SHP77 treated with DMSO at 0.1 percent for 48 hours (cell line): ENCODE data around the gene MAML1.
A peak's percentile ranks its signal among the peaks of the same experiment; 100 is the strongest.

Source experiments
- DNase-seq: peaks from one replicate; lab custom pipeline; 2025; lab: John Stamatoyannopoulos, UW

MAML1 gene

DNA sequence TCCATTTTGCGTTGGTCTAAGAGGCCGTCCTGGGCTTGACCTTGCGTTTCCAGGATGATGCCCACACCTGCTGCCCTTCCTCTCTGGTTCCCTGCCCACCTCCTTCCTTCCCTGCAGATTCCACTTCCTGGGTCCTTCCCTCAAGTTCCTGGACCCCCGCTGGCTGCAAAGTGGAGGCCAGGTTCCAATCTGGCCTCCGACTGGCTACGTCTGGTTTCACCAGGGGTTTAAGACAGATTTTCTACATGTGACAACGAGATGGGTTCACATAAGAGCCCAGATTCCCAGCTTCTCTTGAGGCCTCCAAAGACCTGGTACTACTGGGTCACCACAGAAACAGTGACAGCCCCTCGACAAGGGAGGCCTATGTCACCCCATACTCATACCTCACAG is 71.9 kb downstream of the MAML1 start:
- no peak for DNase-seq

DNA sequence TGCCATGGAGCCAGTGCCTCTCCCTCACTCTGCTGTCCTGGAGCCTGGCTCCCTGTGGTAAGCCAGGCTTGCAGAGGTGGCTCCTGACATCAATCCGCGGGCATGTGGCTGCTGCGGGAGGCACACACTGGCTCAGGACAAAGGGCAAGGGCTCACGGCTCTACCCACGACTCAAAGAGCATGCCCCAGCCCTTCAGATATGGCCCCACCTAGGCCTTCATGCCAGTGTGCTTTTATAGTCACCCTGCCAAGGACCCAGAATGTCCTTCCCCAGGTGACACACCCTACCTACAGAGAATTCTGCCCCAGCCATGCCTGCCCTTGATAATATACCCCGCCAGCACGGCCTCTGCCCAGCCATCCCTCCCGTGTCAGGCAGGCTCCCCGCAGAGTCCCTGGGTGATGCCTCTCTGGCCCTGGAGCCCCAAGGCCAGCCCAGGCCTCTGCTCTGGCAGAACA is 72.5 kb downstream of the MAML1 start:
- no peak for DNase-seq

DNA sequence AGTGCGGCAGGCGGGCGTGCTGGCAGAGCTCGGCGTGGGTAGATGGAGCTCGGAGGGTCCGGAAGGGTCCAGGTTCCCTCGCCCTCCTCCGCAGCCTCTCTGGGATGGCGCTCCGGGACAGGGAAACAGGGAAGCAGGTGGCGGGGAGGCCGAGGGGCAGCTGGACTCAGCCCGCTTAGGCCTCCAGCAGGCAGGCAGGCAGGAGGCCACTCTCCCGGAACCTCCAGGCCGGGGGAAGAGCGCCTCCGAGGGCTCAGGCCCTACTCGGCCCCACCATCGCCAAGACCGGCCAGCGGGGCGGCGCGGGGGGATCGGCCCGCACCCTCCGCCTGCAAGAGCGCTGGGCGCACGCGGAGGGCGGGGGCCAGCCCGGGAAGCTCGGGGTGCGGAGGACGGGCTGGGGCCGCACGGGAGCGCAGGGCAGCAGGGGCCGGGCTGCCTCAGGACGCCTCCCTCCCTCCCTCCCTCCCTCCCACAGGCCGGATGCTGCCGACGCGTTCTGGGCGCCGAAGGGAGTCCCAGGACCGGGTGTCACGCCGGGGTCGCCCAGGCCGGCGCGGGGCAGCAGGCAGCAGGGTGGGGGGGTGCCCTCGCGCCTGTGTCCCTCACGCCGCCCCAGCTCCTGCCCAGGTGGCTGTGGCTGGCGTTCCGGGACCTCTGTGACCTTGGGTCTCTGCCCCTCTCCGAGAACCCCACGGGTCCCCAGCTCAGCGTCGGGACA is 73.1 kb downstream of the MAML1 start:
- no peak for DNase-seq

DNA sequence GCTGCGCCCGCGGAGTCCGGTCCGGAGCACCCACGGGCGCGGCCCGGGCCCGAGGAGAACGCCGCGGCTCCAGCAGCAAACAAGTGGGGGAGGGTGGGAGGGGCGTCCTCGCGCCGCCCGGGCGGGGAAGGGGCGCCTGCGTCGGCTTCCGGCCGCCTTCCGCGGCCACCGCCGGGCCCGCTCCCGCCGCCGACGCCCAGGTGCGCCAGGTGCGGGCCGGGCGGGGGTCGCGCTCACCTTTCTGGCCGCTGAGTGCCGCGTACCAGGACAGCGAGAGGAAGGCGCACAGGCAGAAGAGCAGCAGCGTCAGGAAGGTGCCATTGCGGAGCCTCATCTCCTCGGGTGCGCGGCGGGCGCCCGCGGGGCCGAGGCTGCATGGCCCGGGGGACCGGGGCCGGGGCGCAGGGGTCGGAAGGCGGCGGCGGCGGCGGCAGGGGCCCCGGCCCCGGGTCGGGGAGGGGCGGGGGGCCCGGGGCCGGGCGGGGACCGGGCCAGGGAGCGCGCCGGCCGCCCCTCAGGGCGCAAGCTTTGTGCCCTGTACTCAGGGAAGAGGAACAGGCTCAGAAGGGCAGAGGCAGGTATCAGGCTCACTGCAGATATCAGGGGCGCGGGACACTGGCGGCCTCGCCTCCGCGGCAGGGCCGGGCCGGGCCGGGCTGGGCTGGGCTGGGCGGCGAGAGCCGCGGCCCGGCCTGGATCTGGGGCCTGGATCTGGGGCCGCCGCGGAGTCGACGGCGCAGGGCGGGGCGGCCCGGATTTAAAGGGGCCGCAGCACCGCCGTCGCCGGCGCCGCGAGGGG is 73.8 kb downstream of the MAML1 start, which contains the start of gene MGAT4B:
Gene MGAT4B, minus strand, starts transcription at position 617 of the 799 bp plus-strand sequence. Its CDS starts 283 bp downstream, at position 334.
- DNase-seq: no peak

DNA sequence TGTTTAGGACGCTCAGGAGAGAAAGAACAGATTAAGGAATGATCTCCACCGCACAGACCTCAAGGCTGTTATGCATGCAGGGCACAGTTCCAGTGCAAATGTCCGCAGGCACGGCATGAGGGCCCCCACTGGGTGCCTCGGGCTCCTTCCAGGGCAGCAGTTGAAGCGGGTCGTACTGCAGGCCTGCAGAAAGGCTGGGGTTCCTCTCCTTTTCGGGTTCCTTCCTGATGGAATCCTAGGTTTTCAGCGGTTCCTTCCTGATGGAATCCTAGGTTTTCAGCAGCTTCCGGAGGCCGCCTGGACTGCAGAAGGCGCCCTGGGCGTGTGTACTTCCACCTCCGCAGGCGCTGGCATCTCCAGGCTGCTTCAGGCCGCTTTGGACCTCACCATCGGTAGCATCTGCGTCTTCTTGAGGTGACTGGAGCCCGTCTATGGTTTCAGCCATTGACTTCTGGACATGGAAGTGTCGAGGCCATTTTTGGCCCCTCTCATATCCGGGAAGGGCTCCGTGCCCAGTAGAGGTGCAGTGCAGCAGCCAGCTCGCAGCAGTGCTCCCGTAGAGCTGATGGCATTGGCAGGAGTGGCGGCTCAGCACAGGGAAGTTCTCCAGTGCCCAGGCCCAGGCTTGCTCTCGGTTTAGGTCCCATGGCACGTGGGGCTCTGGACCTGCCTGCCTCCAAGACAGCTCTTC is 79.7 kb downstream of the MAML1 start:
- DNase-seq: no peak

DNA sequence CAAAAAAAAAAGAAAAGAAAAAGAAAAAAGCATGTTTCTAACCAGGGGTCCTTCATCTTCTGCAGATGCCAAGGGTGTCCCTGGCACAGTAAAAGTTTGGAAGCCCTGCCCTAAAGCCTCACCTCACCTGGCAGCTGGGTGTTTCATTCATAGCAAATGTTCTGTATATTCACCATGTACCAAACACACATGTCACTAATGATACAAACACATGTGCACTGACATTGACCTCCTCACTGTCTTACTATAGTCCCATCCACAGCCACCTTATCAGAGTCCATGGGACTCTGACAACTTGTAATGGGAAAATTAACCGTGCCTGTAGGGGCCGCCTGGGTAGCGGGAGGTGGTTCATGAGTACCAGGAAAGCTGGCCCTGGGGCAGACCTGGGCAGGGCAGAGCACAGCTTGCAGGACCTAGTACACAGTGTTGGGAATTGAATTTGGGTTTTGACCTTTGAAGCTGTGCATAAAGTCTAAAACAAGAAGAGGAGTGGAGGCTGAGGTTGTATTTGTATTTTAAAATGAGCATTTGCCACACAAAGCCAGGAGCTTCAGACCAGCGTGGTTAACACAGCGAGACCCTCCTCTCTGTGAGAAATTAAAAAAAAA is 80.5 kb downstream of the MAML1 start:
- no peak for DNase-seq

DNA sequence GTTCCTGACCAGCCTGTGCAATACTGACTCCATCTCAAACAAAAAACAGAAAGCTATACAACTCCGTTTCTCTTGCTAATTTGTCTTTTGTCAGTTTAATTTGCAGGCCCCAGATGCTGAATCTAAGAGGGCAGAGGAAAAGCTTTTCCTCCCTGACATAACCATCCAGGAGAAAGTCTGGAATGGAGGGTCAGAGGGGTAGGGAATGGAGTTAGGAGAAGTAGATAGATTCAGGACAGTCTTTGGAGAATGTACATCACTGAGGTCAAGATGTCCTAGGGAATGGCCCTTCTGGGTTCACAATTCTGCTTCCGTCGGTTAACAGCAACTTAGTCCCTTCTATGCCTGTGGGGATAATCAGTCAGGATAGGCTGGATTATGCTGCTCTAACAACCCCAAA is 81.5 kb downstream of the MAML1 start:
- DNase-seq: no peak

DNA sequence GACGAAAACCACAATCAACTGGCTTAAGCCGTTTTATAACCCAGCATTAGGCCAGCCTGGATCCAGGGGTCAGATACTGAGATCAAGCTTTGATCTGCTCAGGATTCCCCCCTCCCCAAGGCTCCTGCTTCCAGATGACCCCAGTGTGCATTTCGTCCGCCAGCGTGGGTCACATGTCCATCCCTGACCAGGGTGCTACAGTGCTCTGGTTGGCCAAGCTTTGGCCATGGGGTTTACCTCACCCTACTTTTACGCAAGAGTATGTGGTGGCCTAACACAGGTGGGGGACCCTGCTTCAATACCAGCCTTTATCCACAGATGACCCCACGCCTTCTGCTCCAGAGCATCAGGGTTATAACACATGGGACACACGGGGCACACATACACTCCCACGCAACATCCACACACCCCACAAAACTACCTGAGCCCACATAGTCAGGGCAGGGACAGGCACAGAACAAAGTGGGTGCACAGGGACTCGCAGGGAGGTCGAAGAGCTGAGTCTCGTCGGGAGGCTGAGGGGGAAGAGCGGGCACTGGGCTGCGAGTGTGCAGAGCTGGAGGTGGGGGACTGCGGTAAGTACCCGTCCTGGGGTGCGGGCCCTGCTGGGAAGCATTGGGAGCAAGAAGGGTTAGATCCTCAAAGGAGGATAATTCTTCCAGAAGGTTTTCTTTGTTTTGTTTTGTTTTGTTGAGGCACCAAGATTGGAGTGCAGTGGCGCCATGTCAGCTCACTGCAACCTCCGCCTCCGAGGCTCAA is 83.0 kb downstream of the MAML1 start:
- no peak for DNase-seq

DNA sequence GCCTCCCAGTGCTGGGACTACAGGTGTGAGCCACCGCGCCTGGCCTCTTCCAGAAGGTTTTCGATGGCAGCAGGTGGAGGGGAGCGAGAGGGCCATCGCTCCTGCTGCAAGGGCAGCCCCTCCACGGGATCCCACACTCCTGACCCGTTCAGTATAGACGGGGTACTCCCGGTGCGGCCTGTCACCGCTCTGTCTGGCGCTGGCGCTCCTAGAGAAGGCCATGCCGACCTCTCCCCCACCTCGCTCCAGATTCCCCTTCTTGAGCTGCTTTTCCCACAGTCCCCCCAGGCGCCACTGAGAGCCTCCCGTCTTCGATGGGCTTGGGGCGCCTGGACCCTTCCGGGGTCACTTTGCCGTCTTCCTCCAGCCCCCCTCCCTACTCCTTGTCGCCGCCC is 83.8 kb downstream of the MAML1 start:
- DNase-seq: no peak

DNA sequence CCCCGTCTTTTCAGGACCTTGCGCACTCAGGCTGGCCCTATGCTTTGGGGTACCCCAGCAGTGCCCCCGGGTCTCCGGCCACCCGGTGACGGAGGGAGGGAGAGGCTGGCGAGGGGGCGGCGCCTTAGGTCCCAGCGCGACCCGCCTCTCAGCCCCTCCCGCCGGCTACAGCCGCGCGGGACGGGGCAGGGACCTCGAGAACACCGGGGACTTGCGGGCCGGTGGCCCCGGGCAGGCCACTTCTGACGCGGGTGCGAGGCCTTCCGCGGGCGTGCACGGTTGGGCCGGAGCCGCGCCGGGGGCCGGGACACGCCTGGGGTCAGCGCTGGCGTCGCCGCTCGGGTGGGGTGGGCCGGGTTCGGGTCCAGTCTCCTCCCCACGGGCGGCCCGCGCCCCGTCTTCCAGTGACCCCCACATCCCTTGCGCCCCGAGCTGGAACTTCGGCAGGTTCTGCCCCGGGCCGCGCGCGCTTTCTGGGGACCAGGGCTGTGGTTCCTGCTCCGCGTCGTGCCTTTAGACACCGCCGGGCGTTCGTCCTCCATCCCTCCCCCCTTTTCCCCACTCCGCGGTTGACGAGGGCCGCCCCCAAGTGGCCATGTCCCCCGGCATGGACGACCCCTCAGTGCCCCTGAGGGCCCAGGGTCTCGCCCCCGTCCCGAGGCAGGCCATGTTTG is 84.3 kb downstream of the MAML1 start:
- DNase-seq: no peak

DNA sequence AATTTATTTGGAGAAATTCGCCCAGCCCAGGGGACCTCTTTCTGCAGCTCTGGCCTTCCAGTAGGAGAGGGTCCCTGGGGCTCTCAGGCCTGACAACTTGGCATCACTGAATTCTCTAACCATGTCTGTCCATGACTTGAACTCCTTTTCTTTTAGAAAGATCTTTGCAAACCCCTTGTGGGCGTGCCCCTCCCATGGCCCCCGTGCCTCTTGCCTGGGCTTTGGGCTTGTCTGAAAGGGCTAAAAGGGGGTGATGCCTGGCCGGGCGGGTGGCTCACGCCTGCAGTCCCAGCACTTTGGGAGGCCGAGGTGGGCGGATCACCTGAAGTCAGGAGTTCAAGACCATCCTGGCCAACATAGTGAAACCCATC is 84.8 kb downstream of the MAML1 start:
- no peak for DNase-seq

DNA sequence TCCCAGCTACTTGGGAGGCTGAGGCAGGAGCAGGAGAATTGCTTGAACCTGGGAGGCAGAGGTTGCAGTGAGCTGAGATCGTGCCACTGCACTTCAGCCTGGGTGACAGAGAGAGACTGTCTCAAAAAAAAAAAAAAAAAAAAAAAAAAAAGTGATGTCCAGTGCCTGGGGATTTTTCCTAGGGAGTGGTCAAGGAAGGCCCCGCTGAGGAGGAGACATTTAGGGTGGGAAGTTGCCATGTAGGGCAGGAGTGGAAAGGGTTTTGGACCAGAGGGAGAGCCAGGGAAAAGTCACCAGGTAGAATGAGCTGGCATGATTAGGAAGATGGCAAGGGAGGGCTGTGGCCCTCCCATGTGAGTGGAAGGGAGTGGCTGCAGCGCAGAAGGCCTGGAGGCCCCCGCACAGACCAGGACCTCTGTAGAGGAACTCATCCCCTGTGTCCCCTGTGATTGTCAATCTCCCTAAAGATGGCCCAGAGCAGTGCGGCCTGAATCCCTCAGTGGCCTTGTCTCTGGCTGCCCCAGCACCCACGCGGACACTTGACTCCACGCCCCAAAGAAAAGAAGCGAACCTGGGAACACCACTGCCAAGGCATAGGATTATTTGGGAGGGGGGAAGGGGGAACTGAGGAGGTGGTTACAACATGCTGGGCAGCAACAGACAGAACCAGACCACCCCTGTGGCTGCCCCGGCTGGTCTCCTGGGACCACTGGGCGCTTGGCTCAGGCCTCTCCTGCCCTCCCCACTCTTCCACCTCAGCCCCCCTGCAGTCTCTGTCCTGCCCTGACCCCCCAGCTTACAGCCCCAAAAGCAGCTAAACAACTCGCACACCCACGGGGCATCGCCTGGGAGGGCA is 85.5 kb downstream of the MAML1 start:
- DNase-seq: no peak

DNA sequence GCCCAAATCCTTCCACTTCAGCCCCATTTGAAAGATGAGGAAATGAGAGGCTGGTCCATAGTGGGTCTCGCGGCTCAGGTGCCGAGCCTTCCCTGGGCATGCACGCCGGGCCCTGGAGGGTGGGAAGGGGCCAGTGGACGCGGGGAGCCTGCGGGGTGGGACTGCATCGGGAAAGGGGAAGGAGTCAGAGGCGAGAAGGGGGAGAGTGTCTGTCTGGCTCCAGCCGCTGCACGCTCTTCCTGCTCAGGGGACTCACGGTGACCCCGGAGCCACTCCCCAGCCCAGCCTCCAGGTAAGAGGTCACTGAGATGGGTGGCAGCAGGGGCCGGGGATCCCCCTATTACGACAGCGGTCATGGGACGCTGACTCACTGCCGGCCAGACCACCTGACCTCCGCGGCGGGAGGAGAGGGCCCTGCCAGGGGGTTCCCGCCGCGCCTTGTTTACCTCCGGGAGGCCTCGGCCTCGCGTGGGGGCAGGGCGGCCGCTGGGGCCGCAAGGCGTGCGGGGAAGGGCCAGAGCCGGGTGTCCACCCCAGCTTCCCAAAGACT is 86.2 kb downstream of the MAML1 start:
- DNase-seq: peak; percentile 73

DNA sequence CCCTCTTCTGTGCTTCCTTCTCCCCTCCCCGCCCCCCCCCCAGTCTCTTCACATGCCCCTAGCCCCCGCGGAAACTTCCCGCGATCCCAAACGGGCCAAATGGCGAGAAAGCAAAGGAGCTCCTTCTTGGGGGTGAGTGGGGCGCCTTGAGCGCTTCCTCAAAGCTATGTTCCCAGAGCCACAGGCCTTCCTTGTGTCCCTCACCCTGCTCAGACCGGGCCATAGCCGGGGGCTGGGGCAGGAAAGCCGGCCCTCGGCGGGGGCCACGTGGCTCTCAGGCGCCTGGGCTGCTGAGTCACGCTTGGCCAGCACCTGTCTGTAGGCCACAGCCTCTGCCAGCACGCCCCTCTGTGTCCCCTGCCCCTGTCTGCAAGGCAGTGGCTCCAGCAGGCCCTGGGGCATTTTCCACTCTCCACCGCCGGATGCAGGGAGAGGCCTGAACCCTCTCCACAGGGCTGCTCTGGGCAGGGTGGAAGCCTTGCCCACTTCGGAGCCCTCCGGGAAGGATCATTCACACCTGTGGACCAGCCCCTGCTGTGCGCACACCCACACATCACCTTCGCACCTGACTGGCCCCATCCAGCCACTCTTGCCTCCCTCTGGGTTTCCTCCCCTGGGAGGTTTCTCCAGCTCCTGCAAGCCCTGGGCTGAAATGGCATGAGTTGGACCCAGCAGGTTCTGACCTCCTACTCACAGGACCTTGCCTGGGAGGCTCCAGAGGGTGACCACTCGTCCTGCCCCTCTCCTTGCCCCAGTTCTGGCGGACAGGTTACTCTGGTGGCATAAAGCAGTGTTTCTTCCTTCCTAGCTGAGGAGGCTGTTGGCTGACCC is 86.9 kb downstream of the MAML1 start:
- DNase-seq: peak; percentile 69

DNA sequence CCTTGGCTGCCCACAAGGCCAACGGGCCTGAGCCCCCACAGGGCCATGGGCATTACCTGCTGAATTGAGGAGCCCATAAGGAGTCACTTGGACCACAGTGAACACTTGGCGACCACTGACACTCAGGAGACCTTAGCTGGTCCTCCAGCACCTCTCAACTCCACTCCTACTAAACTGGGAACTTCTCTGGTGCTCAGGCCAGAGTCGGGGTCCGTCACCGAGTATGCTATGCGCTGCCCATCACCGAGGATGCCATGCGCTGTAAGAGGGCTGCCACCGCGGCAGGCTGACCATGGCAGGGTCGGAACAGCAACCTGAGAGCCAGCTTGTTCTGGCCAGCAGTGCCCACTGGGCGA is 87.5 kb downstream of the MAML1 start:
- no peak for DNase-seq

DNA sequence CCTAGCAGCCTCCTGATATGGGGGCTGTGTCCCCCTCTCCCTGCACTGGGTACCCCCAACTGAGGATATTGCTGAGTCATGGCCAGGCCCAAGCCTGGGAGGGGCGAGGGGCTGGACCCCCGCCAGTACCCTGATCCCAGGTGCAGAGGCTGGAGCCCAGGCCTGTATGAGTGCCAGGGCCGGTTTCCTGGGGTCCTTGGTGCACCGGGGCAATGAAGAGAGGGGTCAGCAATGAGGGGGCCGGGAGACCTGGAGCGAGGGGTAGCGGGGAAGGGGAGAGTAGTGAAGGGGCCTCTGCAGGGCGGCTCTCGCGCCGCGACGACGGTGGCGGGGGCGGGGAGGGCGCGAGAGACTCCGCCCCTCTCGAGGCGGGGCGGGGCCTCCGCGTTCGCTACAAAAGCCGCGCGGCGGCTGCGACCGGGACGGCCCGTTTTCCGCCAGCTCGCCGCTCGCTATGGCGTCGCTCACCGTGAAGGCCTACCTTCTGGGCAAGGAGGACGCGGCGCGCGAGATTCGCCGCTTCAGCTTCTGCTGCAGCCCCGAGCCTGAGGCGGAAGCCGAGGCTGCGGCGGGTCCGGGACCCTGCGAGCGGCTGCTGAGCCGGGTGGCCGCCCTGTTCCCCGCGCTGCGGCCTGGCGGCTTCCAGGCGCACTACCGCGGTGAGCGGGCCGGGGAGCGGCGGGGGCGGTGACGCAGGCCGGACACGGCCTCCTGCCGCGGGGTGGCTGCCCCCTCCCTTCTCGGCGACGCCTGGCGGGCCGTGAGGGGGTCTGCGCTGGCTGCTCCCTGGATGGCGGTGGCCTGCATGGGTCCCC is 88.1 kb downstream of the MAML1 start, which contains the start of gene SQSTM1:
Gene SQSTM1, plus strand, starts transcription at position 423 of the 815 bp plus-strand sequence. Its CDS starts 32 bp downstream, at position 455.
- peak; percentile 27 for DNase-seq

DNA sequence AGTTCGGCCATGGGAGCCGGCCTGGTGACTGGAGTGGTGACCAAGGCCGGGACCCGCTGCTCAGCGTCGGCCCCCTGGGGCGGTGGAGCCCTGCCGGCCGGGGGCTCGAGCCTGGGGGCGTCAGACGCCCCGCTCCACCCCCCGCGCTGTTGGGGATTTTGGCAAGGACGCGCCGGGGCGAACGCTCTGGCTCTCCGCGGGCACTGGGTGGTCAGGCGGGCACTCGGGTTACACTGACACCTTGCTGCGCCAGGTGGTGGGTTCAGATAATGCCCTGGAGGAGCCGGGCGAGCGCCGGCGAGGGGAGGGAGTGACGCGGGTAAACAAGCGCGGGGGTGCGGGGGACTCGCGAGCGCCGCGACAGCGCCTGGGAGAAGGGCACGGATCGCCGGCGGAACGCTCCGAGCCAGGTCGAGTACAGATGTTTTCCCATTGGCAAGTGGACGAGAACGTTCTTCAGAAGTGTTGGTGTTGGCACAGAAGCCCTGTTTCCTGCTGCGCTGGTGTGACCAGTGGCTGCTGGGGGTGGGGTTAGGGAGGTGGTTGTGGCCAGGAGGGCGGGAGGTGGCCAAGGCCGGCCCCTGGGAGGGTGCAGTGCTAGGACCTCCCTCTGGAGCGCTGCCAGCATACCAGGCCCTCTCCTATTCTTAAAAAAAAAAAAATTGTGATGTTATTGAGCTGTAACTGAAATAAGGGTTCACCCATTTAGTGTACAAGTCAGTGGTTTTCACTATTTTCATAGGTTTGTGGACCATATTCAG is 88.9 kb downstream of the MAML1 start:
- peak; percentile 44 for DNase-seq
